Panc1 (cell line): Measurements from ENCODE around the gene C1QTNF12. TPM values are rescaled to one million over a fixed set of nuclear protein-coding genes. Genes with fewer than 3 reads are reported as not detected.

Experiments
- ATAC-seq: fragments of 200-7000 bp; cut with Tn5 transposase; 2 replicates; pipeline ENCODE4 v1.9.1; 2020; ENCODE audit warnings: mild to moderate bottlenecking, moderate library complexity
- BruUV-seq: library from RNA; stranded (reverse); fragments of 400-500 nt; replicated peaks from 2 replicates; lab custom pipeline; 2021; lab: Mats Ljungman, UMichigan
- CTCF ChIA-PET: fragments of 300-600 bp; sonication (Branson Sonifier 250); formaldehyde crosslinking; loops from one replicate; lab custom pipeline; 2022; ENCODE audit warnings: antibody characterized with exemption; lab: Charles Lee
- POLR2A ChIA-PET: fragments of 300-600 bp; sonication (Branson Sonifier 250); formaldehyde crosslinking; loops from one replicate; lab custom pipeline; 2022; ENCODE audit warnings: antibody characterized with exemption; lab: Charles Lee
- DNase-seq: peaks from one replicate; pipeline ENCODE4 v3.0.0-alpha.2; 2010; ENCODE audit warnings: low read depth, low spot score
- H3K27ac ChIP-seq: 2 replicates; pipeline ENCODE4 v1.5.1; 2011; ENCODE audit warnings: mild to moderate bottlenecking, low read length, inconsistent platforms
- H3K27me3 ChIP-seq: fragments of 200-500 bp; sonication (Bioruptor generic); 2 replicates; pipeline ENCODE4 v1.6.0; 2014; ENCODE audit warnings: low read length, inconsistent platforms; ENCODE audit not compliant: control insufficient read depth, insufficient read depth
- H3K36me3 ChIP-seq: fragments of 200-500 bp; sonication (Bioruptor generic); 2 replicates; pipeline ENCODE4 v1.5.1; 2014; ENCODE audit warnings: inconsistent platforms, mild to moderate bottlenecking, low read length, moderate library complexity; ENCODE audit not compliant: control insufficient read depth, insufficient read depth
- H3K4me1 ChIP-seq: 2 replicates; pipeline ENCODE4 v1.5.1; 2011; ENCODE audit warnings: inconsistent platforms, mild to moderate bottlenecking, low read length, moderate library complexity; ENCODE audit not compliant: control insufficient read depth, insufficient read depth
- H3K4me3 ChIP-seq, 2 experiments: 2 replicates each; pipeline ENCODE4 v1.5.1; 2011 to 2012; ENCODE audit warnings: low read depth in 2 of 2, low read length in 2 of 2, mild to moderate bottlenecking in 2 of 2, inconsistent platforms in 1 of 2, moderate library complexity in 1 of 2
- H3K9me3 ChIP-seq: fragments of 200-500 bp; sonication (Bioruptor generic); 2 replicates; pipeline ENCODE4 v1.5.1; 2014; ENCODE audit warnings: low read depth, mild to moderate bottlenecking, inconsistent platforms, low read length, moderate library complexity; ENCODE audit not compliant: control insufficient read depth, insufficient read depth
- POLR2AphosphoS5 ChIP-seq: IDR thresholded peaks from 2 replicates; pipeline ENCODE4 v1.6.1; 2012; ENCODE audit warnings: mild to moderate bottlenecking, low read depth, low read length, moderate library complexity
- SIN3A ChIP-seq: IDR thresholded peaks from 2 replicates; pipeline ENCODE4 v1.6.1; 2012; ENCODE audit warnings: low read depth, mild to moderate bottlenecking, low read length, moderate library complexity, borderline replicate concordance; ENCODE audit not compliant: insufficient read depth
- TCF7L2 ChIP-seq: IDR thresholded peaks from 2 replicates; pipeline ENCODE4 v1.6.1; 2011; ENCODE audit warnings: mild to moderate bottlenecking, low read depth, low read length, inconsistent platforms
- in situ Hi-C: cut with HindIII; loops from 2 replicates; pipeline ENCODE4 v1.10.0; 2016; ENCODE audit warnings: low sequenced_read_pairs, low pct_unique_long_range_greater_than_20kb
- intact Hi-C: fragments of 100-400 bp; cut with micrococcal nuclease; formaldehyde crosslinking; loops from one replicate; pipeline ENCODE4 v1.10.0; 2022; ENCODE audit not compliant: unreplicated experiment
- total RNA-seq: library from RNA; stranded (reverse); gene quantifications from one replicate; pipeline ENCODE4 v1.2.1, GENCODE V29; 2021; ENCODE audit not compliant: unreplicated experiment
- TF ChIP-seq, protein P1 (sequence below): fragments of 450-650 bp; IDR thresholded peaks from 2 replicates; pipeline ENCODE4 v1.5.1; 2017; ENCODE audit warnings: mild to moderate bottlenecking
- TF ChIP-seq, protein P2 (sequence below), 2 experiments: IDR thresholded peaks; 2 replicates each; pipeline ENCODE4 v1.6.1; 2011 to 2012; ENCODE audit warnings: low read depth in 2 of 2, control low read depth in 1 of 2, low read length in 1 of 2, mild to moderate bottlenecking in 1 of 2, moderate library complexity in 1 of 2; ENCODE audit not compliant: insufficient read depth in 1 of 2

Gene C1QTNF12
- total RNA-seq, 1 experiment from 2014 or later: 41.4 TPM

DNA sequence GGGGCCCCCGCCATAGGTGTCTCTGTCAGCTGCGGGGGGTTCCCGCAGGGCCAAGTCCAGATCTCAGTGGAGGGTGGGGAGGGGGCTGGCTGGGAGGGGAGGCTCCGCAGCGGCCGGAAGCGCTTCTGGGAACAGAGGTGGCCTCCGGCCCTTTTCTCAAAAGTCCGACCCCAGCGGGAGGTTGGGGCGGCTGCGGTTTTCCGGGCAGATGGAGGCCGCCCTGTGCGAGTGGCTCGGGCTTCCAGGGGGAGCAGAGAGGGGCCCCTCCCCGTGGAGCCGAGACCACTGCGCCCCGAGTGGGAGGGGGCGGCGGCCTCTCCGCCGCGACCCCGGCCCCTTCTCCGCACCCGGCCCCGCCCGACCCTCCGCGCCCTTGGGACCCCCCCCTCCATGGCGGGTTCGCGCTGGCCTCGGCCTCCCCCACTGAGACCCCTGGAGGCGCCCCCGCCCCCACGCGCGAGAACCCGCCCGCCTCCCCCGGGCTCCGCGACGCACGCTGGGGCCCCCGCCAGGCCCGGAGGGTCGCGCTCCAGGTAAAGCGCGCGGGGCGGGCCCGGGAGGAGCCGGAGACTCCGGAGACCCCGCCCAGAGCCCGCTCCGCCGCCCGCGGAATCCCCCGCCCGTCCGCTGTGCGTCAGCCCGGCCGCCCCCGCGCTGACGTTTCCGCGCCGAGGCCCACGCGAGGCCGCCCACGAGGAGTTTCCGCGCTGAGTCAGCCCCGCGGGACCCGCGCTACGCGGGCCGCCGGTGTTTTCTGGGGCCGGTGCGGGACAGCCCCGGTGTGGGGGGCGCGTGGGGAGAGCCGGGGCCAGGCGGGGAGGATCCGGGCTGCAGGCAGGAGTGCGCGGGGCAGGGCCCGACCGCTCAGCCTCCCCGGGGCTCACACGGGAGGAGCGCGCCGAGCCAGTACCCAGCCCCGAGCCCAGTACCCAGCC, 45.4 kb downstream of the C1QTNF12 start:
- H3K9me3 ChIP-seq: no peaks in the 10 kb centered on the region
- intact Hi-C loops (no loop called here), in situ Hi-C loops (no loop called here)
- H3K4me1 ChIP-seq: no peaks in the 10 kb centered on the region
- DNase-seq (no peak), ATAC-seq (peak; percentile 70)
- POLR2A ChIA-PET: no interaction called here
- H3K27ac ChIP-seq: no peak overlapping the region
- H3K27me3 ChIP-seq: no peaks in the 10 kb centered on the region
- BruUV-seq: no TSS peak
- no peaks in the 10 kb centered on the region for H3K36me3 ChIP-seq
- H3K4me3 ChIP-seq: peak overlapping the region; percentile 37 to 43
- CTCF ChIA-PET: no interaction called here
- TF ChIP-seq, protein P1, sequence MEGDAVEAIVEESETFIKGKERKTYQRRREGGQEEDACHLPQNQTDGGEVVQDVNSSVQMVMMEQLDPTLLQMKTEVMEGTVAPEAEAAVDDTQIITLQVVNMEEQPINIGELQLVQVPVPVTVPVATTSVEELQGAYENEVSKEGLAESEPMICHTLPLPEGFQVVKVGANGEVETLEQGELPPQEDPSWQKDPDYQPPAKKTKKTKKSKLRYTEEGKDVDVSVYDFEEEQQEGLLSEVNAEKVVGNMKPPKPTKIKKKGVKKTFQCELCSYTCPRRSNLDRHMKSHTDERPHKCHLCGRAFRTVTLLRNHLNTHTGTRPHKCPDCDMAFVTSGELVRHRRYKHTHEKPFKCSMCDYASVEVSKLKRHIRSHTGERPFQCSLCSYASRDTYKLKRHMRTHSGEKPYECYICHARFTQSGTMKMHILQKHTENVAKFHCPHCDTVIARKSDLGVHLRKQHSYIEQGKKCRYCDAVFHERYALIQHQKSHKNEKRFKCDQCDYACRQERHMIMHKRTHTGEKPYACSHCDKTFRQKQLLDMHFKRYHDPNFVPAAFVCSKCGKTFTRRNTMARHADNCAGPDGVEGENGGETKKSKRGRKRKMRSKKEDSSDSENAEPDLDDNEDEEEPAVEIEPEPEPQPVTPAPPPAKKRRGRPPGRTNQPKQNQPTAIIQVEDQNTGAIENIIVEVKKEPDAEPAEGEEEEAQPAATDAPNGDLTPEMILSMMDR: no peak
- TF ChIP-seq SIN3A (no peak), POLR2AphosphoS5 (no peak), TCF7L2 (no peak)
- TF ChIP-seq, protein P2, sequence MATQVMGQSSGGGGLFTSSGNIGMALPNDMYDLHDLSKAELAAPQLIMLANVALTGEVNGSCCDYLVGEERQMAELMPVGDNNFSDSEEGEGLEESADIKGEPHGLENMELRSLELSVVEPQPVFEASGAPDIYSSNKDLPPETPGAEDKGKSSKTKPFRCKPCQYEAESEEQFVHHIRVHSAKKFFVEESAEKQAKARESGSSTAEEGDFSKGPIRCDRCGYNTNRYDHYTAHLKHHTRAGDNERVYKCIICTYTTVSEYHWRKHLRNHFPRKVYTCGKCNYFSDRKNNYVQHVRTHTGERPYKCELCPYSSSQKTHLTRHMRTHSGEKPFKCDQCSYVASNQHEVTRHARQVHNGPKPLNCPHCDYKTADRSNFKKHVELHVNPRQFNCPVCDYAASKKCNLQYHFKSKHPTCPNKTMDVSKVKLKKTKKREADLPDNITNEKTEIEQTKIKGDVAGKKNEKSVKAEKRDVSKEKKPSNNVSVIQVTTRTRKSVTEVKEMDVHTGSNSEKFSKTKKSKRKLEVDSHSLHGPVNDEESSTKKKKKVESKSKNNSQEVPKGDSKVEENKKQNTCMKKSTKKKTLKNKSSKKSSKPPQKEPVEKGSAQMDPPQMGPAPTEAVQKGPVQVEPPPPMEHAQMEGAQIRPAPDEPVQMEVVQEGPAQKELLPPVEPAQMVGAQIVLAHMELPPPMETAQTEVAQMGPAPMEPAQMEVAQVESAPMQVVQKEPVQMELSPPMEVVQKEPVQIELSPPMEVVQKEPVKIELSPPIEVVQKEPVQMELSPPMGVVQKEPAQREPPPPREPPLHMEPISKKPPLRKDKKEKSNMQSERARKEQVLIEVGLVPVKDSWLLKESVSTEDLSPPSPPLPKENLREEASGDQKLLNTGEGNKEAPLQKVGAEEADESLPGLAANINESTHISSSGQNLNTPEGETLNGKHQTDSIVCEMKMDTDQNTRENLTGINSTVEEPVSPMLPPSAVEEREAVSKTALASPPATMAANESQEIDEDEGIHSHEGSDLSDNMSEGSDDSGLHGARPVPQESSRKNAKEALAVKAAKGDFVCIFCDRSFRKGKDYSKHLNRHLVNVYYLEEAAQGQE (IDR thresholded peaks at IDR 0.05; ENCODE audit: insufficient read depth in 1 of 2, low read depth in 2 of 2, low read length in 1 of 2): no peak

DNA sequence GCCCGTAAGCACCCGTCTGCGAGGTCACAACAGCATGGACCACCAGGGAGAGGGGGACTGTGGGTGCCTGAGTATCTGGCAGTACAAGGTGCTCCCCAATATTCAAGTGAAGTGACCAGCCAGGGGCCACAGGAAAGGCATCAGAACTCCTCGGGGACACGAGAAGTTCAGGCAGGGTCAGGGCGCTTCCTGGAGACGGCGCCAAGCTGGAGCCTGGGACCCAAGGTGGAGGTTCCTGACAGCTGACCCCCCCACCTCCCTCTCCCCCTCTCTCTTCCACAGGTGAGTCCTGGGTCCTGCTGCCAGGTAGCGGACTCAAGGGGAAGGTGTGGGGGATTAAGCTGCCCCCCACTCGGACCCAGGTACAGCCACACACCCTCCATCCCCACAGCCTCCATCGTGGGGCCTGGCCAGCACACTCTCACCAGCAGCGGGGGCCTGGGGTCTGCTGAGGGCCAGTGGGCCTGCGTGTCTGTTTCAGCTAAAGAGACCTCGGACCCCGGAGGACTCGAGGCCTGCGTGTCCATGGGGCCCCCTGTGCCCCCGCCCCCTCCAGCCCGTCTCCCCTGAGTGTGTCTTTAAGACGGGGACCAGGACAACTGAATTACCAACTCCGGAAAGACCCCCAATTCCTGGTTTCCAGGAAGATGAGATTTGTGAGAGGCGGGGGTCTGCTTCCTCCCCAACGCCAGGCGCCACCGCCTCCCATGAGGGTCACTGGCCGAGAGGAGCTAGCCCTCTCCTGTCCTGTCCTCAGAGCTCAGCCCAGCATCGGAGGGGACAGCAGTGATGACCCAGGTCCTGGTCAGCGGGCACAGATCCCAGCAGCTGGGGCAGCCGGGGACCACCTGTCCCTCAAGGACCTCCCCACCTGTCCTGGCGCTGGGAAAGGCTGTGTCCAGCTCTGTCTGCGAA, 46.3 kb downstream of the C1QTNF12 start:
- ChIA-PET CTCF (no interaction called here), POLR2A (no interaction called here)
- Histone ChIP-seq H3K36me3 (no peaks in the 10 kb centered on the region), H3K27ac (no peak overlapping the region), H3K4me3 (no peak overlapping the region), H3K4me1 (no peaks in the 10 kb centered on the region), H3K9me3 (no peaks in the 10 kb centered on the region), H3K27me3 (no peaks in the 10 kb centered on the region)
- BruUV-seq: no TSS peak
- DNase-seq (no peak), ATAC-seq (no peak)
- TF ChIP-seq, protein P1: no peak
- TF ChIP-seq, protein P2 (IDR thresholded peaks at IDR 0.05; ENCODE audit: insufficient read depth in 1 of 2, low read depth in 2 of 2, low read length in 1 of 2): no peak
- TF ChIP-seq SIN3A: no peak
- TF ChIP-seq TCF7L2: no peak
- TF ChIP-seq POLR2AphosphoS5: no peak
- in situ Hi-C loops (no loop called here), intact Hi-C loops (no loop called here)
